ENCODE measurements around the gene HTR4. TPM values are rescaled to one million over a fixed set of nuclear protein-coding genes. Genes with fewer than 3 reads are reported as not detected.
"Not testable (repeated sequence)": the region's sequence is repeated elsewhere in the genome, so short reads cannot be mapped to it uniquely, and the experiment has no call there.

HTR4 gene
- polyA plus RNA-seq, 1 experiment, result not detected

- Histone ChIP-seq H3K27me3 (ENCODE audit: control insufficient read depth, insufficient read depth, low read length) (no peaks in the 10 kb centered on the region), H3K36me3 (ENCODE audit: control insufficient read depth, insufficient read depth, low read length) (no peaks in the 10 kb centered on the region), H3K4me3 (ENCODE audit: low read depth, low read length) (no peak overlapping the region)
- ChIA-PET POLR2A (no interaction called here), CTCF (interaction anchor here (2.6 kb wide), 1 partner anchor 11 kb away, joined by 10 read pairs; no protein-coding TSS in a partner anchor)
- DNase-seq (ENCODE audit: low read depth), result no peak
- TF ChIP-seq CTCF (IDR thresholded peaks at IDR 0.05; ENCODE audit: insufficient read depth, low read depth, low read length), result no peak
Measured at GRCh38 chr5:148471379-148471778, 182.9 kb downstream of the HTR4 start.

- CTCF ChIA-PET, result interaction anchor here (0.7 to 2.6 kb wide), 6 partner anchors 10 to 261 kb away, joined by 3 to 10 read pairs (median 4); no protein-coding TSS in a partner anchor
Measured at GRCh38 chr5:148469501-148469935, 184.8 kb downstream of the HTR4 start.

GRCh38 chr5:148468746-148469145 is 185.6 kb downstream of the HTR4 start:
- H3K27me3 ChIP-seq (ENCODE audit: control insufficient read depth, insufficient read depth, low read length); POLR2A ChIA-PET; H3K36me3 ChIP-seq (ENCODE audit: control insufficient read depth, insufficient read depth, low read length); H3K4me3 ChIP-seq (ENCODE audit: low read depth, low read length); DNase-seq (ENCODE audit: low read depth): not testable (repeated sequence)
- CTCF ChIA-PET, result interaction anchor here (0.7 to 2.6 kb wide), 4 partner anchors 11 to 262 kb away, joined by 3 to 10 read pairs (median 4); no protein-coding TSS in a partner anchor

More at GRCh38 chr5:148469501-148469935, 184.8 kb downstream of the HTR4 start:
- Histone ChIP-seq H3K4me3 (ENCODE audit: low read depth, low read length) (no peak overlapping the region), H3K36me3 (ENCODE audit: control insufficient read depth, insufficient read depth, low read length) (no peaks in the 10 kb centered on the region), H3K27me3 (ENCODE audit: control insufficient read depth, insufficient read depth, low read length) (no peaks in the 10 kb centered on the region)
- TF ChIP-seq CTCF (IDR thresholded peaks at IDR 0.05; ENCODE audit: insufficient read depth, low read depth, low read length), result no peak
- POLR2A ChIA-PET, result no interaction called here
- DNase-seq (ENCODE audit: low read depth), result no peak

GRCh38 chr5:148467958-148468357 is 186.4 kb downstream of the HTR4 start:
- H3K4me3 ChIP-seq (ENCODE audit: low read depth, low read length), result no peak overlapping the region
- DNase-seq (ENCODE audit: low read depth), result no peak
- H3K36me3 ChIP-seq (ENCODE audit: control insufficient read depth, insufficient read depth, low read length), result no peaks in the 10 kb centered on the region
- ChIA-PET POLR2A (no interaction called here), CTCF (interaction anchor here (1.2 kb wide), 1 partner anchor 15 kb away, joined by 3 read pairs; no protein-coding TSS in a partner anchor)
- TF ChIP-seq CTCF (IDR thresholded peaks at IDR 0.05; ENCODE audit: insufficient read depth, low read depth, low read length), result no peak
- no peaks in the 10 kb centered on the region for H3K27me3 ChIP-seq (ENCODE audit: control insufficient read depth, insufficient read depth, low read length)

- H3K36me3 ChIP-seq (ENCODE audit: control insufficient read depth, insufficient read depth, low read length), result no peaks in the 10 kb centered on the region
- no peak for TF ChIP-seq CTCF (IDR thresholded peaks at IDR 0.05; ENCODE audit: insufficient read depth, low read depth, low read length)
- no peaks in the 10 kb centered on the region for H3K27me3 ChIP-seq (ENCODE audit: control insufficient read depth, insufficient read depth, low read length)
- H3K4me3 ChIP-seq (ENCODE audit: low read depth, low read length), result no peak overlapping the region
- POLR2A ChIA-PET, result no interaction called here
- CTCF ChIA-PET, result interaction anchor here (1.5 kb wide), 1 partner anchor 17 kb away, joined by 6 read pairs; no protein-coding TSS in a partner anchor
- DNase-seq (ENCODE audit: low read depth), result no peak
Measured at GRCh38 chr5:148466236-148466580, 188.1 kb downstream of the HTR4 start.

Measured in BJ (cell line).